Gastroesophageal sphincter (tissue), 4 donors: Measurements from ENCODE around the gene DAGLB. TPM values are rescaled to one million over a fixed set of nuclear protein-coding genes. Genes with fewer than 3 reads are reported as not detected.

Source experiments
- ATAC-seq: fragments of 150-250 bp; one replicate; pipeline ENCODE4 v1.9.1; 2016; ENCODE audit warnings: mild to moderate bottlenecking, moderate library complexity
- H3K27ac ChIP-seq, 4 donors: fragments of 200-600 bp; sonication (generic) in 3 of 4; 1 replicate in 3 of 4; 2 replicates in 1 of 4; pipeline ENCODE4 v1.5.1; 2016 to 2019
- H3K27me3 ChIP-seq: fragments of 200-600 bp; sonication (generic); one replicate; pipeline ENCODE4 v1.5.1; 2019
- H3K36me3 ChIP-seq, 2 donors: fragments of 200-600 bp; sonication (generic); one replicate each; pipeline ENCODE4 v1.5.1; 2019; ENCODE audit warnings: control low read depth in 1 of 2
- H3K4me1 ChIP-seq, 3 donors: fragments of 200-600 bp; sonication (generic); 1 replicate in 2 of 3; 2 replicates in 1 of 3; pipeline ENCODE4 v1.5.1; 2016 to 2019; ENCODE audit warnings: control low read depth in 2 of 3
- H3K4me3 ChIP-seq, 2 donors: fragments of 200-600 bp; sonication (generic); one replicate each; pipeline ENCODE4 v1.5.1; 2019; ENCODE audit warnings: mild to moderate bottlenecking in 1 of 2, moderate library complexity in 1 of 2
- H3K9me3 ChIP-seq, 3 donors: fragments of 200-600 bp; sonication (generic); one replicate each; pipeline ENCODE4 v1.5.1; 2017 to 2019; ENCODE audit warnings: control low read depth in 2 of 3
- CTCF ChIP-seq, 4 experiments: fragments of 200-600 bp in 2 of 4; fragments of 450-650 bp in 2 of 4; sonication (generic) in 1 of 4; IDR thresholded peaks; one replicate each; pipeline ENCODE4 v1.5.1; 2017 to 2019; ENCODE audit warnings: antibody characterized with exemption in 4 of 4, mild to moderate bottlenecking in 2 of 4, moderate library complexity in 2 of 4
- EP300 ChIP-seq: sonication (generic); formaldehyde crosslinking; IDR thresholded peaks from one replicate; pipeline ENCODE4 v1.6.1; 2017; ENCODE audit warnings: antibody characterized with exemption, mild to moderate bottlenecking
- POLR2A ChIP-seq, 2 donors: fragments of 450-650 bp; IDR thresholded peaks; one replicate each; pipeline ENCODE4 v1.6.1; 2017; ENCODE audit warnings: antibody characterized with exemption in 2 of 2, mild to moderate bottlenecking in 2 of 2, moderate library complexity in 1 of 2
- POLR2AphosphoS5 ChIP-seq: sonication (generic); formaldehyde crosslinking; IDR thresholded peaks from one replicate; pipeline ENCODE4 v1.6.1; 2017; ENCODE audit warnings: antibody characterized with exemption
- WGBS, 2 donors: methylation state at CpG; one replicate each; pipeline ENCODE4 v1.1.5; 2018; ENCODE audit warnings: low coverage in 1 of 2; 5-methylcytosine and 5-hydroxymethylcytosine counted together
- total RNA-seq, 4 donors: library from RNA; depleted of rRNA; stranded (reverse); fragments of >200 nt; gene quantifications; one replicate each; pipeline ENCODE4 v1.1.0, GENCODE V29; 2016

Gene DAGLB
- total RNA-seq, 4 donors from 2014 or later = 6.7 to 10.8 (median 8.6) TPM

DNA sequence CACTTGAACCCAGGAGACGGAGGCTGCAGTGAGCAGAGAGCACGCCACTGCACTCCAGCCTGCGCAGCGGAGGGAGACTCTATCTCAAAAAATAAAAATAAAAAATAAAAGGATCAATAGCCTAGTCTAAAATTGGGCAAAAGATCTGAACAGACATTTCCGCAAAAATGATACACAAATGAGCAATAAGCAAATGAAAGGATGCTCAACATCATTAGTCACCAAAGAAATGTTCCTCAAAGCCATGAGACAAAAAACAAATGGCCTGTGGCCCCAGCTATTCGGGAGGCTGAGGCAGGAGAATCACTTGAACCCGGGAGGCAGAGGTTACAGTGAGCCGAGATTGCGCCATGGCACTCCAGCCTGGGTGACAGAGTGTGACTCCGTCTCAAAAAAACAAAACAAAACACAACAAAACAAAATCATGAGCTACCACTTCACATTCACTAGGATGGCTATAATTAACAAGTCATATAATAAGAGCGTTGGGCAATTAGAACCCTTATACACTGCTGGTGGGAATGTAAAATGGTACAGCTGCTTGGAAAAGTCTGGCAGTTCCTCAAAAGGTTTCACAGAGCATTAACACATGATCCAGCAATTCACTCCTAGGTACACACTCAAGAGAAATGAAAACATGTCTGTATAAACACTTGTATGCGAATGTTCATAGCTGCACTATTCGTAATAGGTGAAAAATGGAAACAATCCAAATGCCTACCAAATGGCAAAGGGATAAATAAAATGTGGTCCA lies 3.1 kb downstream of the DAGLB start:
- peaks cover 0 to 45% of the 10 kb centered on the region in 2 donors for H3K36me3 ChIP-seq
- no peak overlapping the region for H3K4me3 ChIP-seq
- no peaks in the 10 kb centered on the region for H3K9me3 ChIP-seq
- WGBS, 2 donors = 82 to 88% methylated on average over 9 of the region's 13 CpGs
- no peak overlapping the region for H3K27ac ChIP-seq
- no peak for ATAC-seq
- TF ChIP-seq CTCF (IDR thresholded peaks at IDR 0.05) (no peak), POLR2AphosphoS5 (no peak), POLR2A (IDR thresholded peaks at IDR 0.05) (no peak), EP300 (no peak)
- no peaks in the 10 kb centered on the region for H3K27me3 ChIP-seq
- peaks cover 0 to 38% (median 6%) of the 10 kb centered on the region in 3 donors for H3K4me1 ChIP-seq

DNA sequence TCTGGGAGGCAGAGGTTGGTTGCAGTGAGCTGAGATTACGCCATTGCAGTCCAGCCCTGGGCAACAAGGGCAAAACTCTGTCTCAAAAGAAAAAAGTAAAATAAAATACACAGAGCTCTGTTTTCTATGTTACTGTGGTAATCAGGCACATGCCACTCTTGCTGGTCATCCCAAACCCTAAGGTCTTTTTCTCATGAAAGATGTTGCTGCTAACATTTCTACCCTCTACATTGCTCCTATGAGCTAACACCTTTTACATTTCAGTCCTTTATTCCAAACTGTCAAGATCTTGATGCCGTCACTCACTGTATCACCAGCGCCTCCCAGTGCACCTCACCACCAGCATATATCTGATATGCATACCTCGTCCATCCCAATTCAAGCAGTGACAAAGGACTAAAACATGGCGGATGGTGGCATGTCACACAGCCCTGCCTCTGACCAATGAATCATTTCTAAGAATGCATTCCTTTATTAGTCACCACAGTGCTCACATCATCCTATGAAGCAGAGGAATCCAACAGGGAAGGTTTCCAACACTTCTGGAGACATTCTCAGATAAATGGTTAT lies 4.3 kb downstream of the DAGLB start:
- Histone ChIP-seq H3K27ac (no peak overlapping the region), H3K4me3 (no peak overlapping the region)

GRCh38 chr7:6442114-6442513 lies 5.6 kb downstream of the DAGLB start:
- H3K27me3 ChIP-seq = no peaks in the 10 kb centered on the region
- H3K4me1 ChIP-seq = peaks cover 0 to 33% (median 6%) of the 10 kb centered on the region in 3 donors
- no peak for ATAC-seq
- TF ChIP-seq CTCF (IDR thresholded peaks at IDR 0.05) (no peak), EP300 (no peak), POLR2A (IDR thresholded peaks at IDR 0.05) (no peak), POLR2AphosphoS5 (no peak)
- no peaks in the 10 kb centered on the region for H3K9me3 ChIP-seq
- WGBS, 2 donors = 74 to 93% methylated on average over 4 to 7 of the region's 10 CpGs
- H3K36me3 ChIP-seq = peaks cover 0 to 45% of the 10 kb centered on the region in 2 donors
- no peak overlapping the region for H3K27ac ChIP-seq
- no peak overlapping the region for H3K4me3 ChIP-seq

More for the DNA sequence above, 4.3 kb downstream of the DAGLB start:
- 80 to 90% methylated on average over 4 of the region's 5 CpGs for WGBS, 2 donors
- no peaks in the 10 kb centered on the region for H3K27me3 ChIP-seq
- H3K36me3 ChIP-seq = peaks cover 0 to 45% of the 10 kb centered on the region in 2 donors
- TF ChIP-seq POLR2AphosphoS5 = no peak
- no peak for TF ChIP-seq EP300
- no peak for TF ChIP-seq CTCF (IDR thresholded peaks at IDR 0.05)
- no peak for TF ChIP-seq POLR2A (IDR thresholded peaks at IDR 0.05)
- peaks cover 0 to 30% (median 6%) of the 10 kb centered on the region in 3 donors for H3K4me1 ChIP-seq
- no peak for ATAC-seq
- no peaks in the 10 kb centered on the region for H3K9me3 ChIP-seq

- no peak overlapping the region for H3K4me3 ChIP-seq
- no peaks in the 10 kb centered on the region for H3K9me3 ChIP-seq
- H3K36me3 ChIP-seq = peaks cover 0 to 39% of the 10 kb centered on the region in 2 donors
- TF ChIP-seq POLR2A (IDR thresholded peaks at IDR 0.05) = no peak
- no peak for TF ChIP-seq EP300
- TF ChIP-seq CTCF (IDR thresholded peaks at IDR 0.05) = no peak
- TF ChIP-seq POLR2AphosphoS5 = no peak
- no peak for ATAC-seq
- H3K4me1 ChIP-seq = peaks cover 0 to 38% (median 0%) of the 10 kb centered on the region in 3 donors
- WGBS, 2 donors = 89% methylated on average over 5 of the region's 5 CpGs; no CpG with 5 or more reads in 1 of the 2 donors
- no peaks in the 10 kb centered on the region for H3K27me3 ChIP-seq
- no peak overlapping the region for H3K27ac ChIP-seq
Observed at GRCh38 chr7:6440381-6440780, 7.4 kb downstream of the DAGLB start.
